ENCODE measurements around the gene TBX6. TPM values are rescaled to one million over a fixed set of nuclear protein-coding genes. Genes with fewer than 3 reads are reported as not detected.
A peak's percentile ranks its signal among the peaks of the same experiment; 100 is the strongest.

The TBX6 gene
- total RNA-seq, 1 donor from 2014 or later, result 0.86 TPM

DNA sequence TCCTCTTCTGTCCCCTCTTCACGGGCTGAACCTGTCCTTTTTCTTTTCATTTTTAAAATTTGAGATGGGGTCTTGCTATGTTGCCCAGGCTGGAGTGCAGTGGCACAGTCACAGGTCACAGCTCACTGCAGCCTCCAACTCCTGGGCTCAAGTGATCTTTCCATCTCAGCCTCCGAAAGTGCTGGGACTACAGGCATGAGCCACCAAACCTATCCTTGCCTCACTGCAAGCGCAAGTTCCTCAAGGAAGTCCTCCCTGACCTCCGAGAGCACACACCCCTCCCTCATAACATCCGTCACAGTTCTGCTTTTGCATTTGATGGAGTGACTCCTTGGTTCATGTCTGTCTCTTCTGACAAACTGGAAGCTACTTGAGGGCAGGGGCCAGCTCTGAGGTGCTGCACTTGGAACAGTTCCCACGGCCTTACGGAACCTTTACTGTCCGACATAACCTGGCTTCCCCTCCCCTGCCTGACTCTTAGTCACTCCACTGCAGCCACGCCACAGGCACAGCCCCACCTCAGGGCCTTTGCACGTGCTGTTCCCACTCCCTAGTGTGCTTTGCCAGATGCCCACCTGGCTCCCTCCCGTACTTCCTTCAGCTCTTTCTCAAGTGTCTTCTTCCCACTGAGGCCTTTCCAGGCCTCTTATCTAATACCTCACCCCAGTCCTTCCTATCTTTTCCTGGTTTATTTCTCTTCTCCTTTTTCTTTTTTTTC is 4.4 kb downstream of the TBX6 start:
- no peak for DNase-seq (ENCODE audit: low spot score)

DNA sequence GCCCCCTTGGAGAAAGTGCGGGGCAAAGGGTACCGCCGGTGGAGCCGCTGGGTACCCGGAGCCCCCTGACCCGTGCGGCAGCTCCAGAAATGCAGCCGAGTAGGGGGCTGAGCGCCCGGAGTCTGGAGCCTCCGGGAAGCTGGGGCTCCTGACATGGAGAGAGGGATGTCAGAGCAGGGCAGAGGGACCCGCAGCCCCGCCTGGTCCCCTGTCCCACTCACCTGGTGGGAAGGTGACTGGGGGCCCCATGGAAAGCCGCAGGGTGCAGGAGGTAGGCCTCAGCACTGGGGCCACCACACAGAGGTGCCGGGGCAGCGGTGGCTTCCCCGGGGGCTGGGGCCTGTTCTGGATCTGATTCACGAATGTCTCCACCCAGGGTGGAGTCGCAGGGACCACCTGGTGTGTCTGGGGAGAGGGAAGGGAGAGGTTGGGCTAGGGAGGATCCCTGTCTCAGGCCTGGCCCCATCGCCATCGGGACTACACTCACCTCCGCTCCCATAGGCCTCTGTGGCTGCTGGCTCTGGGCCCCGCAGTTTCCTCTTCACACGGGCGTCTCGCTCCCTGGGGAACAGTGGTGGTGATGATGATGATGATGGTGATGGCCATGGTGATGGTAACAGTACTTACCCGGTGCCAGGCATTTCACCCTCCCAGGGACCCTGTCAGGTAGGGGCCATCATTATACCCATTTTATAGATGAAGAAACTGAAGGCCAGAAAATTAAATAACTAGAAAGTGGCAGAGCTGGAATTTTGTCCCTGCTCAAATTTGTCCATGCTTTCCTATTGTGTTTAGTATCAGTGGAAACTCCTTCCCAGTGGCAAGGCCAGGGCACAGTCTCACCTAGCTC is 5.2 kb downstream of the TBX6 start:
- DNase-seq (ENCODE audit: low spot score) (no peak), ATAC-seq (no peak)

More for the DNA sequence above, 4.4 kb downstream of the TBX6 start:
- no peak for ATAC-seq

DNA sequence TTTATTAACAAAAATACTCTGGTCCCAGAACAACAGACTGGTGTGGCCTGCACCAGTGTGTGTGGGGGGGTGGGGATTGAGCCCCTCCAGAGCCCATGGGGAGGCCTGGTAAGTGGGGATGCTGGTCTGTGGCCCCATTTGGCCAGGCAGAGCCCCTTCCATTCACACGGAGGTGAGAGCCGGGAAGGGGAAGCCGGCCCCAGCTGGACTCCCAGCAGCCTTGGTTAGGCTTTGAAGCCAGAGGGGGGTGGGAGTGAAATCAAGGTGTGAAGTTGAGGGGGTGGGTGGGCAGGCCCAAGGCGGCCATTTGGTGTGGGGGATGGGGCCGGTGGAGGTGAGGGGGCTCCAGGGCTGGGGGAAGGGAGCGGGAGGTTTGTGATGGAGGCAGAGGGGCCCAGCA is 5.9 kb downstream of the TBX6 start:
- no peak for ATAC-seq
- no peak for DNase-seq (ENCODE audit: low spot score)

DNA sequence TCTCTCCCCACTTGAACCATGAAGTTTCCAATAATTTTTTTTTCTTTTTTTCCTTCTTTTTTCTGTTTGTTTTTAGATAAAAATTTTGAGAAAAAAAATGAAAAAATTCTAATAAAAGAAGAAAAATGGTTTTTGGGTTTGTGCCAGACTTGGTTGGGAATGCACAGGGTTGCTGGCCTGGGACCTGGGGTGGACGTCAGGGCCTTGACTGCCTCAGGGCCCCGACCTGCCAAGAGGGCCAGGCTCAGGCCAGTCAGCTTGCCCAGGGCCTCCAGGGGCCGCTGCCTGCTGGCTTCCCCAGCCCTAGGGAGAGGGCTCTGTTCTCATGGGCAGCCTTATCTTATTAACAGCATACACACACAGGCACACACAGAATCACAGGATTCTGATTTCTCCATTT is 6.5 kb downstream of the TBX6 start:
- DNase-seq (ENCODE audit: low spot score) (no peak), ATAC-seq (no peak)

DNA sequence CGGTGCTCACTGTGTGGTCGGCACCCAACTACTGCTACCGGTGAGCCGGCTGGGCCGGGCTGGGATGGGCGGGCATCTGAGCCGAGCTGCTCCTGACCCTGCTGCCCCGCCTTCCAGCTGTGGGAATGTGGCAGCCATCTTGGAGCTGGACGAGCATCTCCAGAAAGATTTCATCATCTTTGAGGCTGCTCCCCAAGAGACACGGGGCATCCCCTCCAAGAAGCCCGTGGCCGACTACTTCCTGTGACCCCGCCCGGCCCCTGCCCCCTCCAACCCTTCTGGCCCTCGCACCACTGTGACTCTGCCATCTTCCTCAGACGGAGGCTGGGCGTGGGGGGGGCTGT is 6.9 kb downstream of the TBX6 start:
- DNase-seq (ENCODE audit: low spot score) (no peak), ATAC-seq (no peak)

DNA sequence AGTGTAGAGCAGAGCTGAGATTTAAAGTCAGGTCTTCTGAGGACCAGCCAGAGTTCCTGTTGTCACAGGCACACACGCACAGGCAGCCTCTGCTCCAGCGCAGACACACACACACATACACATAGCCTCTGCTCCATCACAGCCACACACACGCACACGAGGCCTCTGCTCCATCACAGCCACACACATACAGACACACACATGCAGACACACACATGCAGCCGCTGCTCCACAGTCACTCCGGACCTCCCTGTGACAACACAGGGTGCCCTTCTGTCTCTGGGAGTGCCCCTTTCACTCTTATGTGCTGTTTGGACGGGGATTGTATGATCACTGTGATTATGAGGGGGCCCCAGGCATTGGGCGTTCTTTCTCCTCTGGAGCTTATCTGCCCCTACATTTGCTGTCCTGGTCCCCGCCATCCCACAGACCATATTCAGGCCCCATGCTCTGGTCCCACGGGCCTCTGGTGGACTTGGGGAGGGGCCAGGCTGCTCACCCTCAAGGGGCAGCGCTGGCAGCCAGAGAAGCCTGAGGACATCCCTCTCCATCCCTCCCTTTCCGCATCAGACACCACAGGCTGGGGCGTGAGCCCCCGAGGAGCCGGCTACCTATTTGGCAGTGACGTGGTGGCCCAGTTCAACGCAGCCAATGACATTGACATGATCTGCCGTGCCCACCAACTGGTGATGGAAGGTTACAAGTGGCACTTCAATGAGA is 7.5 kb downstream of the TBX6 start:
- DNase-seq (ENCODE audit: low spot score) (no peak), ATAC-seq (peak; percentile 8)

DNA sequence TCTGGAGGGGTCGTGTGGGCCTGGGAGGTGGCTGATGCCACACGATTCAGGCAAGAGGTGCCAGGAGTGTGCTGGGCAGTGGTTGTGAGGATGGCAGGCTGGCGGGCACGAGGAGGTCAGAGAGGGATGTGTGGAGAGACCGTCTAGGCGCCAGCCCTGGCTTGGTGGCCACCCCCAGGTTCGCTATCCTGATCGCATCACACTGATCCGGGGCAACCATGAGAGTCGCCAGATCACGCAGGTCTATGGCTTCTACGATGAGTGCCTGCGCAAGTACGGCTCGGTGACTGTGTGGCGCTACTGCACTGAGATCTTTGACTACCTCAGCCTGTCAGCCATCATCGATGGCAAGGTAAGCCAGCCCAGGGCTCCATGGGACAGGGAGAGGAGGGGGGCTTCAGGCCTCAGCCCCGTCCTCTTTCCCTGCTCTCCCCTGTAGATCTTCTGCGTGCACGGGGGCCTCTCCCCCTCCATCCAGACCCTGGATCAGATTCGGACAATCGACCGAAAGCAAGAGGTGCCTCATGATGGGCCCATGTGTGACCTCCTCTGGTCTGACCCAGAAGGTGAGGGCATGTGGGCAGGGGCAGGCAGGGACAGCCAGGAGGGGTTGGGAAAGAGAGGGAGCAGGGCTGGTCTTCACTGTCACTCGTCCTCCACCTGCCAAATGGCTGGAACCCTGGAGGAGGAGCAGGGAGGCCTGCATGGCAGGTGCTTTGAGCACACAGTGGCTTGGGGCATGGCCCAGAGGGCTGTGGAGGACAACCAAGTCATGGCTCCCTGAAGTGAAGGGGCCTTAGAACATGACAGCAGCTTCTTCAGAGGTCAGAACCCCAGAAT is 8.3 kb downstream of the TBX6 start:
- DNase-seq (ENCODE audit: low spot score), result no peak
- ATAC-seq, result peak; percentile 6

DNA sequence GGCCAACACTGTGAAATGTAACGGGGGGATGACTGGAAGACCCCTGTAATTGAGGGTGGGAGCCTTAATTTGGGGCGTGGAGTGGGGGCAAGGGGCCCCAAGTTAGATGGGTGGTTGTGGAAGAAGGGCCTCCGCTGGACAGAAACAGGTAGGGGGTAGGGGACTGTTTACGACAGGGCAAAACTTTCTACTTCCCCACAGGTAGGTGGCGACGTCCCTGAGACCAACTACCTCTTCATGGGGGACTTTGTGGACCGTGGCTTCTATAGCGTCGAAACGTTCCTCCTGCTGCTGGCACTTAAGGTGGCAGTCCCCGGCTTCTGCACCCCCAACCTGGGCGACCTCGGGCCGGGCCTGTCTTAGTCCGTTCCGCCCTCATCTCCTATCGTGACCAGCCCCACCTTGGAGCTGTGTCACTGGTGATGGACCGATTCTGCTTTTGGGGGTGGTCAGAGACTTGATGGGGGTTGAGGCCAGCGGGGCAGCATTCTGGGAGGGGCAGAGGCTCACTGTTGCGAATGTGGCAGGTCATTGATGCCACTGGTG is 9.1 kb downstream of the TBX6 start:
- DNase-seq (ENCODE audit: low spot score) (no peak), ATAC-seq (no peak)

DNA sequence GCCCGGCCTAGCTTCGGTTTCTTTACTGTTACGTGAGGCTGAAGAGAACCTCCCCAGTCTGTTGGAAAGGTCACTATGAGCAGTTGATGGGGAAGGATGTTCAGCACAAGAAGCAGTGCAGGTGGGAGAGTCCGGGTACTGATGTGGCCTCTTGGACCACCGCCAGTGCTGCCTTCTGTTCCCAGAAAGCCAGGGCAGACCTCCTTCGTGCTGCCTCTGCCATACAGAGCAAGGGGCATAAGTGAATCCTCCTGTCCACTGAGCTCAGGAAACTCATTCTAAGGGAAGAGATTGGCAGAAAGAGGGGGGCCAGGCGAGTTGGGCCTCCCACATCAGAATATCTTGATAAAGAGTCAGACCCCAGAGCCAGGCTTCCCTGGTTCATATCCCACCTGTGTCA is 12.2 kb downstream of the TBX6 start:
- ATAC-seq, result no peak
- DNase-seq (ENCODE audit: low spot score), result no peak

DNA sequence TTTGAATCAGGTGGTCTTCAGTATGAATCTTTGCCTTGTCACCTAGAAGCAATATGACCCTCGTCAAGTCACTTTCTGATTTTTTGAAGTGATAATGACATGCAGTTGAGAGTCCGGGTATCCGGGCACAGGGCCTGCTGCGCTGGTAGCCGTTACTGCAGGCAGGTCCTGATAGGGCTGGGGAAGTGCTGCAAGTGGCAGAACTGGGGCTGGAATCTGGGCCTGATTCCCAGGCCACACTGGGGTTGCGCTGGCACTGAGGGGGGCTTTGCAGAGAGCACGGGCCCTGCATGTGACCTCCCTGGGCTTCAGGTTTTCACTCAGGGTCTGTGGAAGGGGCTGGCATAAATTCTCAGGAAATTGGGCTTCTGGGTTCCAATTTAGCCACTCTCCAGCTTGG is 13.0 kb downstream of the TBX6 start:
- DNase-seq (ENCODE audit: low spot score) (no peak), ATAC-seq (no peak)

DNA sequence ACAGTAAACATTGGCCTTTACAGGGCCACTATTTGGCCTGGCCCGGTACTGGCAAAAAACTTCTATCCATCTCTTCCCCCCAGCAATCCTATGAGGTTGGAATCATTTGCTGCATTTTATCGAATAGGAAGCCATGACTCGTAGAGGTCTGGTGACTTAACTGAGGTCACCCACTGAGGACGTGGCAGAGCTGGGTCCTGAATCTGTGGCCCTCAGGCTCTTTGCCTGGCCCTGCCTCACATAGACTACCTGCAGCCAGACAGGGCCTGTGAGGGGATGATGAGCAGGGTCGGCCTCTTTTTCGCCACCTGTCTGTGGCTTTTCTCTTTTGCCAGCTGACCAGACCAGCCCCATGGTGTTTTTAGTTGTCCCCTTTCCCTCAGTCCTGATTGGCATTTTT is 14.1 kb downstream of the TBX6 start:
- ATAC-seq (no peak), DNase-seq (ENCODE audit: low spot score) (no peak)

DNA sequence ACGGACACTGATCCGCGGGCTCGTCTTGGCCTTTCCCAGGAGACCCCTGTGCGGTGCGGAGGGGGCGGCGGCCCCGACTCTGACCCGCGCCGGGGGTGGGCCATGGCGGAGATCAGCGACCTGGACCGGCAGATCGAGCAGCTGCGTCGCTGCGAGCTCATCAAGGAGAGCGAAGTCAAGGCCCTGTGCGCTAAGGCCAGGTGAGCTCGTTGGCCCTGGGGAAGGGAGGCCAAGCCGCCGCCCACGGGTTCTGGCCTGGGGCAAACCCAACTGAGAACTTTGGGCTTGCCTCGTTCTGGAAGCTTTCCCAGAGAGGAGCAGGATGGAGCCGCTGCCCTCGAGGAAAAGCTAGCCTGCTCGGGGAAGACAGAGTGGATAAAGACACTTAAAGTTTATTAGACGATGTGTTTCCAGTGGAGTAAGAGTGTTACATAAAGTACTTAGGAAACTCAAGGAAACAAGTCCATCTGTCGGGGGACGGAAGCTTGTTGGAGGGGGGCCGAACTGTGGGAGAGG is 15.4 kb downstream of the TBX6 start:
- peak; percentile 76 for DNase-seq (ENCODE audit: low spot score)
- ATAC-seq, result peak; percentile 85

DNA sequence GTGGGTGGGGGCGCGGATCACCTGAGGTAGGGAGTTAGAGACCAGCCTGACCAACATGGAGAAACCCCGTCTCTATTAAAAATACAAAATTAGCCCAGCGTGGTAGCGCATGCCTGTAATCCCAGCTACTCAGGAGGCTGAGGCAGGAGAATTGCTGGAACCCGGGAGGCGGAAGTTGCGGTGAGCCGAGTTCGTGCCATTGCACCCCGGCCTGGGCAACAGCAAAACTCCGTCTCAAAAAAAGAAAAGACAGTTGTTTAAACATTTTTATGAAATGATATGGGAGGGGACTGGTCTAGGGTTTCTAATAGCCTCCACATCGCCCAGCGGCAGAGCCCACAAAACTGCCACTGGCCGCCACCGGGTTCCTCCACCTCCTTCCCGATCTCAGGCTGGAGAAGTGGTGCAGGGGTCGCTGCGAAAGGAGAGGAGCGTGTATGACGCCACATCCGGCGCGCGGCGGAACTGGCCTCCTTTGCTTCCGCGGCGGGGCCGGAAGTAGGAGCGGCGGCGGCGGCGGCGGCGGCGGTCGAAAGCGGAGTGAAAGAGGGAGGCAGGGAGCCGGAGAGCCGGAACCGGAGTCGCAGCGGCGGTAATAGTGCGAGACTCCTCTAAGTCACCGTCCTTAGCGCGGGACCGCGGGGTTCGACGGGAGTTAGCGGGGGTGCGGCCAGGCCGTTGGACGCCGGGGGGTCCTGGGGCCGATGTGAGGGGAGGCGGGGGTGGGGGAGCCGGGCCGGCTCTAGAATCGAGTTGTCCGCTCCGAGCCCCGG is 16.0 kb downstream of the TBX6 start, which contains the start of gene PPP4C:
Gene PPP4C (plus strand): TSS at position 492 of the 773 bp plus-strand sequence. CDS start 384 bp downstream, outside the sequence.
- DNase-seq (ENCODE audit: low spot score), result peak; percentile 92
- peak; percentile 95 for ATAC-seq

DNA sequence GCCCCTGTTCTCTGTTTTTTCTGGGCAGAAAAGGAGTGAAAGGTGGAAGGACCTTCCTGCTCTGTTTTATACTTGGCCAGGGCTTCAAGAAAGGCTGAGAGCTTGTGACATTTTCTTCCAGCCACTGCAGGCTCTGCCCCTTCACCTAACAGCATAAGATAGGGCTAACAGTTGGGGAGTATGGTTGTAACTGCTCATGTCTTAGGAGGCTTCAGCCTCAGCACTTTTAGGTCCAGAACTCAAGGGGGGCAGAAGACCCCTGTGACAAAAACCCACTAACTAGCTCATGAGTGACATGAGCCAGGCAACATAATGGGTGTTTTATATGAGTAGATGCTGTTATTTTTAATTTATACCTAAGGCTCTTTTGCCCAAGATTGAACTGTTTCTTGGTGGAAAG is 21.2 kb downstream of the TBX6 start:
- ATAC-seq, result no peak
- DNase-seq (ENCODE audit: low spot score), result no peak

DNA sequence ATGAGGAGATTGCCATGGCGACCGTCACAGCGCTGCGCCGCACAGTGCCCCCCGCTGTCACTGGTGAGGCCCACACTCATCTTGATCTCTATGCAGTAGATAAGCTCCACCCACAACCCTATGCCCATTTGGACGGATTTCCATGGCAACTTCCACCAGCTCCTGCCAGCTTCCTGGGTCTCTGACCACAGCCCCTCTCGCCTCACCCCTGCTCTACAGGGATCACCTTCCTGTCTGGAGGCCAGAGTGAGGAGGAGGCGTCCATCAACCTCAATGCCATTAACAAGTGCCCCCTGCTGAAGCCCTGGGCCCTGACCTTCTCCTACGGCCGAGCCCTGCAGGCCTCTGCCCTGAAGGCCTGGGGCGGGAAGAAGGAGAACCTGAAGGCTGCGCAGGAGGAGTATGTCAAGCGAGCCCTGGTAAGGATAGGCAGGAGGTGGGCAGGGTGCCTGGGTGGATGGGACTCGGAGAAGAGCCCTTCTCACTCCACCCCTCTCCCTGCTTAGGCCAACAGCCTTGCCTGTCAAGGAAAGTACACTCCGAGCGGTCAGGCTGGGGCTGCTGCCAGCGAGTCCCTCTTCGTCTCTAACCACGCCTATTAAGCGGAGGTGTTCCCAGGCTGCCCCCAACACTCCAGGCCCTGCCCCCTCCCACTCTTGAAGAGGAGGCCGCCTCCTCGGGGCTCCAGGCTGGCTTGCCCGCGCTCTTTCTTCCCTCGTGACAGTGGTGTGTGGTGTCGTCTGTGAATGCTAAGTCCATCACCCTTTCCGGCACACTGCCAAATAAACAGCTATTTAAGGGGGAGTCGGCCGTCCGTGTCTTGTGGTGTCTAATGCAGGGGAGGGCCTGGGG is 21.9 kb downstream of the TBX6 start:
- DNase-seq (ENCODE audit: low spot score), result no peak
- ATAC-seq, result no peak

DNA sequence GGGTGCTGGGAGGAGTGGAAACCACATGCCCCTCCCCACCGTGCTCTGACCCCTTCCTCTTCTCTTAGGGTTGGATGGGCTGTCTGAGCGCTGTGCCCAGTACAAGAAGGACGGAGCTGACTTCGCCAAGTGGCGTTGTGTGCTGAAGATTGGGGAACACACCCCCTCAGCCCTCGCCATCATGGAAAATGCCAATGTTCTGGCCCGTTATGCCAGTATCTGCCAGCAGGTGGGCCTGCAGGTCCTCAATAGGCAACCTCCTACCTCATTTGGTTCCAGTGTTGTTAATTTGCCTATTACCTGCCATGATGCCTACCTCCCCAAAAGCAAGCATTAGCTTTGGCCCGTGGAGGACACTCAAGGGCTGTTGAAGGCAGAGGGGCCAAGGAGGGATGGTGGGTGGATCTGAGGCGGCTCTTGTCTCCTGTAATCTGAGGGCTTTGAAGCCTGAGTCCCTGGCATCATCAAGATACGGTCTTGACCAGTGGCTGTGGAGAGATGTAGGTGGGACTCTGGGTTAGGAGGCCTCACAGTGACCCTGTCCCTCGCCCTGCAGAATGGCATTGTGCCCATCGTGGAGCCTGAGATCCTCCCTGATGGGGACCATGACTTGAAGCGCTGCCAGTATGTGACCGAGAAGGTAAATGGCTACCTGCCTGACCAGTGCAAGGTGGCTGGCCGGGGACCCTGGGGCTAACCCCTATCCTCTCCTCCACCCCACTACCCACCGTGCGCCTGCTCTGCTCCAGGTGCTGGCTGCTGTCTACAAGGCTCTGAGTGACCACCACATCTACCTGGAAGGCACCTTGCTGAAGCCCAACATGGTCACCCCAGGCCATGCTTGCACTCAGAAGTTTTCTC is 22.7 kb downstream of the TBX6 start:
- no peak for DNase-seq (ENCODE audit: low spot score)

DNA sequence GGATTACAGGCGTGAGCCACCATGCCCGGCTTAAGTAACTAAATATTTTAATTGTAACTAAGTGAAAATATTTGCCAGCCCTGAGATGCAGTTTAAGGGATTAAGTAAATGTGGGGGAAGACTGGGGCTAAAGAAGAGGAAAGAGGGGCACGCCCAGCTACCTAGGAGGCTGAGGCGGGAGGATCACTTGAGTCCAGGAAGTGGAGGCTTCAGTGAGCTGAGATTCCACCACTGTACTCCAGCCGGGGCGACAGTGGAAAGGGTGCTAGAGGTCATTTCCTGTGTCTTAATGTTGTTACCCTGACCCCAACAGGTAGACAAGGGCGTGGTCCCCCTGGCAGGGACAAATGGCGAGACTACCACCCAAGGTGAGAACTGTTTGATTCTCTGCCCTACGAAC is 23.4 kb downstream of the TBX6 start:
- DNase-seq (ENCODE audit: low spot score) (no peak), ATAC-seq (no peak)

More for the DNA sequence above, 22.7 kb downstream of the TBX6 start:
- no peak for ATAC-seq

DNA sequence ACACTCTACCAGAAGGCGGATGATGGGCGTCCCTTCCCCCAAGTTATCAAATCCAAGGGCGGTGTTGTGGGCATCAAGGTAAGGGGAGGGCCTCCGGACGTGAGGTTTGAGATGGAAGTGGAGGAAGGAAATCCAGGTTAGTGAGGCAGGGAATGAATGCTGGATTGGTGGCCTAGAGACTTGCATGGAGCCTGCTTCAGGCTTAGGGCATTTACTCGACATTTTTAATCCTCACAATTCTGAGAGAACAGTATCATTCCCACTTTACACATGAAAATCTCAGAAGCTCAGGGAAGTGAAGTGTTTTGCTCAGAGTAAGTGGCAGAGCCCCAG is 24.2 kb downstream of the TBX6 start:
- ATAC-seq (no peak), DNase-seq (ENCODE audit: low spot score) (no peak)

Data from left lobe of liver (tissue), 2 donors.